Measurements from ENCODE around the gene TMEM144. TPM values are rescaled to one million over a fixed set of nuclear protein-coding genes. Genes with fewer than 3 reads are reported as not detected.
"Not testable (repeated sequence)": the region's sequence is repeated elsewhere in the genome, so short reads cannot be mapped to it uniquely, and the experiment has no call there.

The TMEM144 gene
- total RNA-seq, 1 donor from 2014 or later, result 1.5 TPM

GRCh38 chr4:158190718-158191117, 19.6 kb upstream of the TMEM144 start:
- no peak for DNase-seq (ENCODE audit: low spot score)
- no peak for ATAC-seq

GRCh38 chr4:158192439-158193158, 17.7 kb upstream of the TMEM144 start:
- ATAC-seq, result no peak
- DNase-seq (ENCODE audit: low spot score), result no peak

DNA sequence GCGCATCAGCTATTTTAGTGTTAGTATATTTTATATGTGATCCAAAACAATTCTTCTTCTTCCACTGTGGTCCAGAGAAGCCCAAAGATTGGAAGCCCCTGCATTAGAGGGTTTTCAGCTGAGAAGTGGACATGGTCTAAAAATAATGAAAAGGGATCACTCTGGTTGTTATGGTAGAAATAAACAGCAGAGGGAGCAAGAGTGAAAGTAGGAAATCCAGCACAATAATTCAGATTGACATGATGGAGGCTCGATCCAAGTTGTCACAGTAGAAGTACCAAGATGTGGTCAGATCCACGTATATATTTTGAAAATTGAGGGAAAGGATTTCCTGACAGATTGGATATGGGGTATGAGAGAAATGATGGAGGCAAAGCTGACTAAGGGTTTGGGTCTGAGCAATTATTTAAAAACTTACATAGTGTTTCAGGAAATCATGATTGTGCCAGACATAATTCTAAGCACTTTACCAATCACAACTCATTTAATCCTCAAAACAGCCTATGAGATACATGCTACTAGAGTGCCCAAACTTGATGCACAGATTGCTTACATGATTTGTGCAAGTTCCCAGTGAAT, 17.0 kb upstream of the TMEM144 start:
- no peak for DNase-seq (ENCODE audit: low spot score)

DNA sequence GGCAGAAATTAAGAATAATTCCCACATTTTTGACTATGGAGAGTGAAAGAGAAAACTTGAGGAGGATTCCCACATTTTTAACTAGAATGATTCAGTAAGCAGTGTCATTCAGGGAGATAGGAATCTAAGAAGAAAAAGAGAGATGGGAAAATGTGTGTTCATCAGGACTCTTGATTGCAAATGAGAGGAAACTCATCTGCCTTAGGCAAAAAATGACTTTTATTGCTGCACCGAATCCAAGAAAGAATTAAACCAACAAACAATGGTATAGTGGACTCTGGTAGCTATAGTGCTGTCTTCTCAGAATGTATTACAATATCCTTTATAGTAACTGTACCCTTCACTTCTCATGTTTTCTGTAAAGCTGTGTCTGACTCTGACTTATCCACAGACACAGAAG, 15.0 kb upstream of the TMEM144 start:
- DNase-seq (ENCODE audit: low spot score), result no peak
- no peak for ATAC-seq

More for the DNA sequence above, 17.0 kb upstream of the TMEM144 start:
- ATAC-seq, result peak; percentile 87

DNA sequence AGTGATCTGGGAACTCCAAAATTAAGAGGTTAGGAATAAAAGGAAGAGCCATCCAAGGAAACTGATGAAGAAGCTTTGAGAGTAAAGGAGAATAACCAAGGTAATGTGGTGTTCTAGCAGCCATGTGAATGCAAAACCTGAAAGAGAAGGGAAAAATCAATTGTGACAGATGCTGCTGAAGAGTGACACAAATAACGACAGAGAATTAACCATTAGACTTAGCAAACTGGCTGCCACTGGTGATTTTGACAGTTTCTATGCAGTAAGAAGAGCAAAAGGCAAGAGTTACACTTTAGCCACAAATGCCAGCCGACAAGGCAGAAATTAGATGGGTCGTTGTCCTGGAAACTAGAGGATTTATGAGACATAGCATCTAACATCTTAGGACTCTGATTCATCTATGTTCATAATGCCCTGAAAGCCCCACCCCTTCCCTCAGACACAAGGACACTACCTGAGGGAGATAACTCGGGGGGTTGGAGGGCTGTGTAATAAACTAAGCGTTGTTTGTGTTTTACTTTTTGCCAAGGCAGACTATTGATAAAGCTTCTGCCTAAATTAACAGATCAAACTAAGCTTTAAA, 13.0 kb upstream of the TMEM144 start:
- ATAC-seq (no peak), DNase-seq (ENCODE audit: low spot score) (no peak)

GRCh38 chr4:158200214-158200613, 10.1 kb upstream of the TMEM144 start:
- no peak for ATAC-seq
- no peak for DNase-seq (ENCODE audit: low spot score)

GRCh38 chr4:158201322-158201721, 9.0 kb upstream of the TMEM144 start:
- DNase-seq (ENCODE audit: low spot score), result no peak

GRCh38 chr4:158201876-158202275, 8.4 kb upstream of the TMEM144 start:
- no peak for DNase-seq (ENCODE audit: low spot score)
- ATAC-seq, result no peak

More at GRCh38 chr4:158201322-158201721, 9.0 kb upstream of the TMEM144 start:
- no peak for ATAC-seq

DNA sequence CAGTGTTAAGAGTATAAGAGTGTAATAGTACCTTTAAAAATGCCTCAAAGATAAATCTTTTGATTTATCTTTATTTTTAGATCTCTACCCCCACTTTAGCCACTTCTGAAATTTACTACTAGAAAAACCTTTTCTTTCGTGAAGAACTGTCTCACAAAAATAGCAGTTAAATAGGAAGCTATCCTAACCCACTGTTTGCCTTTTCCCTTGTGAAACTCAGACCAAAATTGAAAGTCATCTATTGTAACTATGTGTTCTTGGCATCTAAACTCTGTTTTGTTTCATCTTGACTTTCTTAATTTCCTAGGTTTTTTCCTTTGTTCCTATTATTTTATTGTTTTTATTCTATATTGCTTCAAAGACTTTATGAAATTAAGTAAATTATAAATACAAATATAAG, 7.8 kb upstream of the TMEM144 start:
- no peak for ATAC-seq
- DNase-seq (ENCODE audit: low spot score), result no peak

DNA sequence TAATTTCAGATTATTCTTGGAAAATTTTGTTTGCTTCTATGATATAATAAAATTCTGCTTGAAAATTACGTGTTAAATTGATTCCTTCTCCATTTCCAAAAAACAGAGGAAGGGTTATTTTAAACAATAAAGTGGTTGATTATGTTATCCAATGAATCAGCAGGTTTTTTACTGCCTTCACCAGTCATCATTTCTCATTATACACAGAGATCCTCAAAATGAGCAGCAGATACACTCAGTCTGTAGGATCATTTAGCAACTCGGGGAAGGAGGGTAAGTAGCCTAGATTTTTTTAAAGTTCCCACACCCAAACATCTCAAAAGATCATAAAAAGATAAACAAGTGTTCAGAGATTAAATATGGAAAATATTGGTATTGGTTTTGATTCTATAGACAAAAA, 6.8 kb upstream of the TMEM144 start:
- DNase-seq (ENCODE audit: low spot score) (no peak), ATAC-seq (no peak)

DNA sequence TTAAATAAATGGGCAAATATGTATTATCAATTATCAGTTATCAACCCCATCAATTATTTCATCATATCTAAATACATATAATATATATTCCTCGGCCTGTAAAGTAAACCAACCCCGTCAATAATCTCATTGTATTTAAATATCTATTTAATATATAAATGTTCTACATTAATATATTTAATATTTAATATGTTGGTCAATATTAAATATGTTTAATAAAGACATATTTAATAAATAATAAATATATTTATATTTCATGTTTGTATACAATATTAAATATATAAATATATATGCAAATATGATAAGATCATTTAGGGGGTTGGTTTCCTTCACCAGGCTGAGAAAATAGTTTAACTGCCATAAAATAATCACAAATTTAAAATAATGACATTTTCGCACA, 6.4 kb upstream of the TMEM144 start:
- ATAC-seq (no peak), DNase-seq (ENCODE audit: low spot score) (no peak)

- DNase-seq (ENCODE audit: low spot score) (no peak), ATAC-seq (peak; percentile 6)
These were observed 1.2 kb upstream of the TMEM144 start for GRCh38 chr4:158208963-158209640.

- ATAC-seq (no peak), DNase-seq (ENCODE audit: low spot score) (no peak)
These were observed 936 bp downstream of the TMEM144 start for GRCh38 chr4:158211222-158211621.

DNA sequence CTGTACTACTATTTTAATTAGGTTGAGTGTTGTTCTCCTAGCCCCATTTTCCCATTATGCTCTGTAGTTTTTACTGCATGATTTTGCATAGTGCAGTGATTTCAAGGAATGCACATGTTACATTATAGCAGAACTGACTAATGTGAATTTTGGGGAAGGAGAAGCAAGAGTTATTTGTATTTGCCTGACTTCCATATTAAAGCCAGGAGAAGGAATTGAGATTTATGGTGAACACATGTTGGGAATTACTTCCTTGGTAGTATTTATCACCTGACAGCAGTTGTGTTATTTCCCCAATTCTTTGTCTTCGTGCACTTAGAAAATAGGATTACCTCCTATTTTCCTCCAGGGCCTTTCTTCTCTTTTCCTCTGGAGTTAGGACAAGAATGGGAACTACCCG, 3.2 kb downstream of the TMEM144 start:
- no peak for ATAC-seq

GRCh38 chr4:158214856-158215255, 4.6 kb downstream of the TMEM144 start:
- no peak for ATAC-seq

More for the DNA sequence above, 3.2 kb downstream of the TMEM144 start:
- no peak for DNase-seq (ENCODE audit: low spot score)

DNA sequence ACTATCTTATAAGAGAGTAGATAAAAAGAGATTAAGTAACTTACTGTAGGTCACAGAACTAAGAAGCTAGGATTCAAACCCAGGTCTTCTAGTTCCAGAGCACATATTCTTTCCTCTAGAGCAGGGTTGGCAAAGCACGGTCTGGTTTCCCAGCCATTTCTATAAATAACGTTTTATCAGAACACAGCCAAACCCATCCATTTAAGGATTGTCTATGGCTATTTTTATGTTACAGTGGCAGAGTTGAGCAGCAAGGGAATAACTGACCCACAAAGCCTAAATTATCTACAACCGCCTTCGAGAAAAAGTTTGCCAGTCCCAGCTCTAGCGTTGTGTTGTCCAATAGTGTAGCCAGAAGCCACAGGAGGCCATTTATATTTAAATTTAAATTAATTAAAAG, 7.5 kb downstream of the TMEM144 start:
- ATAC-seq (no peak), DNase-seq (ENCODE audit: low spot score) (no peak)

More at GRCh38 chr4:158214856-158215255, 4.6 kb downstream of the TMEM144 start:
- DNase-seq (ENCODE audit: low spot score), result no peak

GRCh38 chr4:158219623-158220022, 9.3 kb downstream of the TMEM144 start:
- no peak for DNase-seq (ENCODE audit: low spot score)
- no peak for ATAC-seq

DNA sequence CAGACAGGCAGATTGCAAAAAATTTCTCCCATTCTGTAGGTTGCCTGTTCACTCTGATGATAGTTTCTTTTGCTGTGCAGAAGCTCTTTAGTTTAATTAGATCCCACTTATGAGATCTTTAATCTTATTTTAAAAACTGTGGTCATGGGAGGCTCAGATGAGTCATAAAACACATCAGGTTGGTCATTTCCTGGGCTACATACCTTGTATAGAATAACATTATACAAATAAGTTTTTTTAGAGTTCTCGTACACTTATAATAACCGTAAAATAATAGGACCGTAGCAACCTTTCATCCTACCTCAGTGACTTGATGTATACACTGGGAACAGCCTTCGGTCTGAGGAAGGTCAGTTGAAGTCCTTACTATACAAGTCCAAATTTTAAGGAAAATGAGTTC, 14.0 kb downstream of the TMEM144 start:
- not testable (repeated sequence) for DNase-seq (ENCODE audit: low spot score); ATAC-seq

- ATAC-seq, result not testable (repeated sequence)
These were observed 14.7 kb downstream of the TMEM144 start for GRCh38 chr4:158224999-158225398.

GRCh38 chr4:158227880-158228279, 17.6 kb downstream of the TMEM144 start:
- DNase-seq (ENCODE audit: low spot score); ATAC-seq: not testable (repeated sequence)

More at GRCh38 chr4:158224999-158225398, 14.7 kb downstream of the TMEM144 start:
- not testable (repeated sequence) for DNase-seq (ENCODE audit: low spot score)

DNA sequence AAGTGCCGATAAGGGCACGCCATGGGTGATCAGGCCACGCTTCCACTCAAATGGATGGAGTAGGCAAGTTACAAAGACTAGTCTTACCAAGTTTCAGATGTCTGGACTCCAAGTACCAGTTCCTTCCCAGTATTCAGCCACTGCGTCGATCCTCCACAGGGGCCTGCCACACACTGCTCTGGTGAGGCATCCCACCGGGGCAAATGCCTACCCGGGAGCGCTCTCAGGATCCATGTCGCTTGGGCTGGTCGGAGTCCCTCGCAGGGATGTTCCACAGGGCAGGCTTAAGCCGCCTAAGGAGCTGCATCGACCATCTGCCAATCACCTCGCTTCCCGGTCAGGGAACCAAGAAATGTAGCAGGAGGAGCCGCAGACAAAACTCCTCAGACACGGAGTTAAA, 18.1 kb downstream of the TMEM144 start:
- not testable (repeated sequence) for DNase-seq (ENCODE audit: low spot score); ATAC-seq

Data from left lobe of liver (tissue), 2 donors.